MM.1S (cell line): ENCODE data around the gene SUMO2.
"Not testable (repeated sequence)": the region's sequence is repeated elsewhere in the genome, so short reads cannot be mapped to it uniquely, and the experiment has no call there.

Source experiments
- DNase-seq: peaks from one replicate; pipeline ENCODE4 v3.0.0-alpha.2; 2015
- H2AFZ ChIP-seq: fragments of 300-600 bp; sonication (generic); 2 replicates; pipeline ENCODE4 v1.6.0; 2016; ENCODE audit warnings: antibody characterized with exemption, low read length
- H3F3A ChIP-seq: fragments of 300-600 bp; sonication (generic); 2 replicates; pipeline ENCODE4 v1.6.1; 2016; ENCODE audit warnings: mild to moderate bottlenecking, antibody characterized with exemption, low read length, moderate library complexity, mixed read lengths; ENCODE audit not compliant: insufficient read depth
- H3K27ac ChIP-seq: fragments of 300-600 bp; sonication (generic); 2 replicates; pipeline ENCODE4 v1.5.1; 2016; ENCODE audit warnings: mild to moderate bottlenecking, low read length
- H3K27me3 ChIP-seq: fragments of 300-600 bp; sonication (generic); replicated peaks from 2 replicates; pipeline ENCODE4 v1.6.0; 2016; ENCODE audit warnings: low read length; ENCODE audit not compliant: insufficient read depth
- H3K36me3 ChIP-seq: fragments of 300-600 bp; sonication (generic); replicated peaks from 2 replicates; pipeline ENCODE4 v1.6.1; 2016; ENCODE audit warnings: mild to moderate bottlenecking, low read length, mixed read lengths; ENCODE audit not compliant: insufficient read depth
- H3K4me1 ChIP-seq: fragments of 300-600 bp; sonication (generic); 2 replicates; pipeline ENCODE4 v1.6.1; 2016; ENCODE audit warnings: low read length, mixed read lengths
- H3K4me2 ChIP-seq: fragments of 300-600 bp; sonication (generic); 2 replicates; pipeline ENCODE4 v1.6.0; 2016; ENCODE audit warnings: low read depth, low read length
- H3K4me3 ChIP-seq: fragments of 300-600 bp; sonication (generic); 2 replicates; pipeline ENCODE4 v1.5.1; 2016; ENCODE audit warnings: low read length, mixed read lengths
- H3K79me2 ChIP-seq: fragments of 300-600 bp; sonication (generic); 2 replicates; pipeline ENCODE4 v1.6.1; 2016; ENCODE audit warnings: mixed run types, low read length, mixed read lengths
- H3K9ac ChIP-seq: fragments of 300-600 bp; sonication (generic); 2 replicates; pipeline ENCODE4 v1.6.1; 2016; ENCODE audit warnings: low read length, mixed read lengths
- H3K9me2 ChIP-seq: fragments of 300-600 bp; sonication (generic); replicated peaks from 2 replicates; pipeline ENCODE4 v1.6.1; 2016; ENCODE audit warnings: mild to moderate bottlenecking, low read length, mixed read lengths; ENCODE audit not compliant: insufficient read depth
- H3K9me3 ChIP-seq: fragments of 300-600 bp; sonication (generic); replicated peaks from 2 replicates; pipeline ENCODE4 v1.6.1; 2016; ENCODE audit warnings: mild to moderate bottlenecking, low read length, mixed read lengths; ENCODE audit not compliant: insufficient read depth
- H4K20me1 ChIP-seq: fragments of 300-600 bp; sonication (generic); 2 replicates; pipeline ENCODE4 v1.6.1; 2016; ENCODE audit warnings: mild to moderate bottlenecking, low read length, moderate library complexity, mixed read lengths; ENCODE audit not compliant: insufficient read depth
- CTCF ChIP-seq: fragments of 300-600 bp; sonication (generic); IDR thresholded peaks from 2 replicates; pipeline ENCODE4 v1.5.1; 2016; ENCODE audit warnings: antibody characterized with exemption, low read length, mixed read lengths
- EZH2 ChIP-seq: fragments of 300-600 bp; sonication (generic); optimal IDR thresholded peaks from 2 replicates; pipeline ENCODE3; 2017; ENCODE audit warnings: low read depth, mild to moderate bottlenecking, antibody characterized with exemption, low read length, mixed read lengths
- EZH2phosphoT487 ChIP-seq: fragments of 300-600 bp; sonication (generic); IDR thresholded peaks from 2 replicates; pipeline ENCODE4 v1.6.1; 2018; ENCODE audit warnings: antibody characterized with exemption, low read length

Gene SUMO2

GRCh38 chr17:75135452-75135851 is 47.3 kb downstream of the SUMO2 start:
- Histone ChIP-seq H3K9me2 (no peaks in the 10 kb centered on the region), H3K27ac (no peak overlapping the region), H3K36me3 (no peaks in the 10 kb centered on the region; the same call in 1 of the 2 replicates), H2AFZ (no peak overlapping the region), H3K9me3 (no peaks in the 10 kb centered on the region), H3K4me2 (no peak overlapping the region), H3K79me2 (peaks cover 4% of the 10 kb centered on the region; the same call in 1 of the 2 replicates), H4K20me1 (no peaks in the 10 kb centered on the region), H3K4me3 (no peak overlapping the region), H3K27me3 (no peaks in the 10 kb centered on the region), H3K4me1 (no peaks in the 10 kb centered on the region), H3K9ac (no peak overlapping the region), H3F3A (peaks cover 6% of the 10 kb centered on the region; the same call in 1 of the 2 replicates)
- no peak for TF ChIP-seq EZH2
- no peak for TF ChIP-seq EZH2phosphoT487
- no peak for TF ChIP-seq CTCF
- no peak for DNase-seq

- H3K79me2 ChIP-seq, H3K27me3 ChIP-seq, H3K36me3 ChIP-seq, DNase-seq, H3K27ac ChIP-seq, H3K9me3 ChIP-seq, H3K9ac ChIP-seq, H3F3A ChIP-seq, H3K9me2 ChIP-seq, H3K4me3 ChIP-seq, H3K4me1 ChIP-seq, H2AFZ ChIP-seq, H3K4me2 ChIP-seq, H4K20me1 ChIP-seq: not testable (repeated sequence)
These were observed 49.0 kb downstream of the SUMO2 start for GRCh38 chr17:75133607-75134347.

- no peaks in the 10 kb centered on the region for H3K36me3 ChIP-seq
- H3K4me1 ChIP-seq: no peaks in the 10 kb centered on the region
- H3K4me3 ChIP-seq: no peak overlapping the region
- DNase-seq: no peak
- peaks cover 6% of the 10 kb centered on the region; the same call in 1 of the 2 replicates for H3K79me2 ChIP-seq
- no peaks in the 10 kb centered on the region for H4K20me1 ChIP-seq
- H3K27ac ChIP-seq: no peak overlapping the region
- H3K9me3 ChIP-seq: no peaks in the 10 kb centered on the region
- H2AFZ ChIP-seq: no peak overlapping the region
- no peak overlapping the region for H3K4me2 ChIP-seq
- no peak overlapping the region for H3K9ac ChIP-seq
- no peak for TF ChIP-seq EZH2phosphoT487
- no peak for TF ChIP-seq EZH2
- no peak for TF ChIP-seq CTCF
- H3K9me2 ChIP-seq: no peaks in the 10 kb centered on the region
- peaks cover 6% of the 10 kb centered on the region; the same call in 1 of the 2 replicates for H3F3A ChIP-seq
- no peaks in the 10 kb centered on the region for H3K27me3 ChIP-seq
These were observed 49.8 kb downstream of the SUMO2 start for GRCh38 chr17:75133001-75133400.

- H3K9ac ChIP-seq: peak overlapping the region; percentile 65; the same call in 1 of the 2 replicates
- H3K79me2 ChIP-seq, DNase-seq, H3F3A ChIP-seq, H3K27ac ChIP-seq, H3K9me2 ChIP-seq, H3K27me3 ChIP-seq, H3K9me3 ChIP-seq, H4K20me1 ChIP-seq, H3K36me3 ChIP-seq, H3K4me1 ChIP-seq: not testable (repeated sequence)
- peak overlapping the region; percentile 85 for H3K4me3 ChIP-seq
- peak overlapping the region; percentile 90 for H3K4me2 ChIP-seq
- H2AFZ ChIP-seq: peak overlapping the region; percentile 86
These were observed 50.5 kb downstream of the SUMO2 start for GRCh38 chr17:75132018-75133000.
